HEK293 (cell line): ENCODE measurements around the gene AMER2.

Source experiments
- ZNF10 ChIP-seq: fragments of 450-650 bp; formaldehyde crosslinking; IDR thresholded peaks from 2 replicates; pipeline ENCODE4 v1.5.1; 2017; ENCODE audit warnings: missing biosample characterization, missing genetic modification characterization
- ZNF48 ChIP-seq: fragments of 450-650 bp; formaldehyde crosslinking; IDR thresholded peaks from 2 replicates; pipeline ENCODE4 v1.5.1; 2016; ENCODE audit warnings: missing biosample characterization, missing genetic modification characterization
- ZNF639 ChIP-seq: fragments of 450-650 bp; formaldehyde crosslinking; IDR thresholded peaks from 2 replicates; pipeline ENCODE4 v1.5.1; 2016; ENCODE audit warnings: missing biosample characterization, missing genetic modification characterization
- ZNF677 ChIP-seq: fragments of 450-650 bp; IDR thresholded peaks from 2 replicates; pipeline ENCODE4 v1.5.0; 2018; ENCODE audit warnings: missing biosample characterization, mild to moderate bottlenecking, missing genetic modification characterization, moderate library complexity

- TF ChIP-seq ZNF10 (no peak), ZNF677 (no peak), ZNF639 (tag by site-specific recombination) (no peak), ZNF48 (no peak)
Observed at GRCh38 chr13:25181597-25181996, 9.5 kb upstream of the AMER2 start.
